BLaER1 treated with 17β-estradiol and CSF1 and Interleukin-3, amounts not matched to agents 10 nM and 100 nM (cell line): ENCODE measurements around the gene SPG7.
"Not testable (repeated sequence)": the region's sequence is repeated elsewhere in the genome, so short reads cannot be mapped to it uniquely, and the experiment has no call there.

Experiments used
- H3K27ac ChIP-seq, 11 experiments: shearing (Covaris generic); formaldehyde crosslinking; 2 replicates each; pipeline ENCODE4 v1.8.1; 2022
- H3K27me3 ChIP-seq, 11 experiments: shearing (Covaris generic); formaldehyde crosslinking; 2 replicates each; pipeline ENCODE4 v1.8.1; 2022
- H3K36me3 ChIP-seq, 11 experiments: shearing (Covaris generic); formaldehyde crosslinking; 2 replicates each; pipeline ENCODE4 v1.8.1; 2022
- H3K4me1 ChIP-seq, 10 experiments: shearing (Covaris generic); formaldehyde crosslinking; 2 replicates each; pipeline ENCODE4 v1.8.1; 2022
- H3K4me2 ChIP-seq, 11 experiments: shearing (Covaris generic); formaldehyde crosslinking; 2 replicates each; pipeline ENCODE4 v1.8.1; 2022
- H3K4me3 ChIP-seq, 10 experiments: shearing (Covaris generic); formaldehyde crosslinking; 2 replicates each; pipeline ENCODE4 v1.8.1; 2022
- H3K9ac ChIP-seq, 11 experiments: shearing (Covaris generic); formaldehyde crosslinking; 2 replicates each; pipeline ENCODE4 v1.8.1; 2022
- H3K9me3 ChIP-seq, 11 experiments: shearing (Covaris generic); formaldehyde crosslinking; replicated peaks in 1 of 11; 2 replicates each; pipeline ENCODE4 v1.8.1; 2022
- H4K20me1 ChIP-seq, 11 experiments: shearing (Covaris generic); formaldehyde crosslinking; 2 replicates each; pipeline ENCODE4 v1.8.1; 2022
- Cebpa-rat ChIP-seq, 11 experiments: shearing (Covaris generic); IDR thresholded peaks; 2 replicates each; pipeline ENCODE4 v1.8.1; 2022

Gene SPG7

DNA sequence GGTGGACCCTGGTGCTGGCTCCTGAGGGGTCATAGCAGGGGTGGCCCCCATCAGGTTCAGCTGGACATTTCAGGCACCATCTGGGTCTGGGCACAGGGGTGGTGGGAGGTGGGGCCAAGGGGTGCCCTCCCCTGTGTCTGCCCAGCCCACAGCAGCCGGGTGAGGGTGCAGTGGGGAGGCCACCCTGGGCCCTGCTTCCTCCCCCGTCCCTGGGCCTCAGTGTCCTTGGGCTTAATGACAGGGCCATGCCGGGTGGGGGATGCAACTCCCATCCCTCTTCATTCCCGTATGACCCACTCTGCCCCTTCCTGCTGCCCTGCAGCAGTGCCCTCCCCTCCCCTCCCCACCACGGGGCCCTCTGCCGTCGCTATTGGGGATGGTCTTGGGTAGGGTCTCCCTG, 78.0 kb downstream of the SPG7 start:
- Histone ChIP-seq H3K4me2 (no peak overlapping the region), H3K9ac (no peak overlapping the region), H4K20me1 (peaks cover 0 to 64% (median 37%) of the 10 kb centered on the region in 11 experiments; a peak in 18 of 22 replicates), H3K4me3 (no peak overlapping the region), H3K4me1 (peaks cover 13 to 33% (median 25%) of the 10 kb centered on the region in 10 experiments), H3K27ac (no peak overlapping the region), H3K36me3 (peaks cover 0 to 72% (median 63%) of the 10 kb centered on the region in 11 experiments; a peak in 18 of 22 replicates), H3K27me3 (peaks cover 0 to 6% (median 0%) of the 10 kb centered on the region in 11 experiments; a peak in 3 of 22 replicates), H3K9me3 (peaks cover 0 to 4% (median 3%) of the 10 kb centered on the region in 11 experiments; a peak in 6 of 22 replicates)
- no peak for TF ChIP-seq Cebpa-rat (IDR thresholded peaks at IDR 0.05)

DNA sequence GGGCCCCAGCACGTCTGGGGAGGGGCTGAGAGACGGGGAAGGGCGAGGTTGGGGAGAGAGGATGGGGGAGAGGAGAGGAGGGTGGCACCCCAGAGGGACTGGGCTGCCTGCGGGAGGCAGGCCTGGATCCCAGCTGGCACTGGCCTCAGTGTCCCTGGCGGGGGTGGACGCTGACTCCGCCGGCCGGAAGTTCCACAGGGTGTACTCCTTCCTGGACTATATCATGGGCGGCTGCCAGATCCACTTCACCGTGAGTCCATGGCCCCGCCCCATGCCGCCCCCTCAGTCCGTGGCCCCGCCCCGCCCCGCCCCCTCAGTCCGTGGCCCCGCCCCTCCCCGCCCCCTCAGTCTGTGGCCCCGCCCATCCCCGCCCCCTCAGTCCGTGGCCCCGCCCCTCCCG, 78.7 kb downstream of the SPG7 start:
- Histone ChIP-seq H3K27ac (no peak overlapping the region), H3K9ac (no peak overlapping the region), H3K4me2 (no peak overlapping the region), H3K9me3 (peaks cover 0 to 4% (median 3%) of the 10 kb centered on the region in 11 experiments; a peak in 6 of 22 replicates), H3K4me3 (no peak overlapping the region), H4K20me1 (peaks cover 0 to 57% (median 35%) of the 10 kb centered on the region in 11 experiments; a peak in 18 of 22 replicates), H3K36me3 (peaks cover 0 to 70% (median 64%) of the 10 kb centered on the region in 11 experiments; a peak in 18 of 22 replicates), H3K27me3 (peaks cover 0 to 6% (median 0%) of the 10 kb centered on the region in 11 experiments; a peak in 3 of 22 replicates), H3K4me1 (peaks cover 13 to 31% (median 24%) of the 10 kb centered on the region in 10 experiments)
- TF ChIP-seq Cebpa-rat (IDR thresholded peaks at IDR 0.05) = no peak

DNA sequence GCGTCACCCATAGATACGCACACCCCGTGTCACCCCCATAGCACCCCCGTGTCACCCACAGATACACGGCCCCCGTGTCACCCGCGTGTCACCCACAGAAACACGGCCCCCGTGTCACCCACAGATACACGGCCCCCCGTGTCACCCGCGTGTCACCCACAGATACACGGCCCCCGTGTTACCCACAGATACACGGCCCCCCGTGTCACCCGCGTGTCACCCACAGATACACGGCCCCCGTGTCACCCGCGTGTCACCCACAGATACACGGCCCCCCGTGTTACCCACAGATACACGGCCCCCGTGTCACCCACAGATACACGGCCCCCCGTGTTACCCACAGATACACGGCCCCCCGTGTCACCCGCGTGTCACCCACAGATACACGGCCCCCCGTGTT, 79.5 kb downstream of the SPG7 start:
- not testable (repeated sequence) for H3K9me3 ChIP-seq, H3K27ac ChIP-seq, H3K4me3 ChIP-seq, H3K9ac ChIP-seq, H3K27me3 ChIP-seq, H3K4me2 ChIP-seq
- peaks cover 0 to 49% (median 29%) of the 10 kb centered on the region in 11 experiments; a peak in 18 of 22 replicates for H4K20me1 ChIP-seq
- peaks cover 0 to 69% (median 57%) of the 10 kb centered on the region in 11 experiments; a peak in 18 of 22 replicates for H3K36me3 ChIP-seq
- peaks cover 6 to 23% (median 20%) of the 10 kb centered on the region in 10 experiments; a peak in 19 of 20 replicates for H3K4me1 ChIP-seq

DNA sequence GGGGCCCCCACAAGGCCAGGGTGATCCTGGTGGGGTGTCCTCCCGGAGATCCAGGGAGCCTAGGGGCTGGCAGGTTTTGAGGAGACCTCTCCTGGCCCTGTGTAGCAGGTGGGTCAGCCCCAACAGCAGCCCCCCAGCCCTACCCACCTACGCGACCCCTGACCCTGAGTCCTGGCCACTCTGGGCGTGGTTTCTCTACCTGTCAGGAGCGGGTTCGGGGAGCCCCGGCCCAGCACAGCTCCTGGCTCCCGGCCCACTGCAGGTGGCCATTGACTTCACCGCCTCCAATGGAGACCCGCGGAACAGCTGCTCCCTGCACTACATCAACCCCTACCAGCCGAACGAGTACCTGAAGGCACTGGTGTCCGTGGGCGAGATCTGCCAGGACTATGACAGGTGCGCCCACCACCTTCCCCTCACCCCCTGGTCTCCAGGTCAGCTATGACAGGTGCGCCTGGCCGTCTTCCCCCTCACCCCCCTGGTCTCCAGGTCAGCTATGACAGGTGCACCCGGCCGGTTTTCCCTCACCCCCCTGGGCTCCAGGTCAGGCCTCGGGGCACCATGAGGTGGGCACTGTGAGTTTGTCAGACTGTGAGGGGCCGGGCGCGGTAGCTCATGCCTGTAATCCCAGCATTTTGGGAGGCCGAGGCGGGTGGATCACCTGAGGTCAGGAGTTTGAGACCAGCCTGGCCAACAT, 80.4 kb downstream of the SPG7 start:
- Histone ChIP-seq H3K9ac (no peak overlapping the region), H3K27me3 (peaks cover 0 to 6% (median 0%) of the 10 kb centered on the region in 11 experiments; a peak in 3 of 22 replicates), H3K4me1 (peaks cover 6 to 23% (median 20%) of the 10 kb centered on the region in 10 experiments; a peak in 19 of 20 replicates), H3K9me3 (peaks cover 0 to 4% (median 3%) of the 10 kb centered on the region in 11 experiments; a peak in 6 of 22 replicates), H3K36me3 (peaks cover 0 to 65% (median 48%) of the 10 kb centered on the region in 11 experiments; a peak in 18 of 22 replicates), H3K27ac (no peak overlapping the region), H3K4me3 (no peak overlapping the region), H3K4me2 (no peak overlapping the region), H4K20me1 (peaks cover 0 to 40% (median 21%) of the 10 kb centered on the region in 11 experiments; a peak in 18 of 22 replicates)
- TF ChIP-seq Cebpa-rat (IDR thresholded peaks at IDR 0.05) = no peak

DNA sequence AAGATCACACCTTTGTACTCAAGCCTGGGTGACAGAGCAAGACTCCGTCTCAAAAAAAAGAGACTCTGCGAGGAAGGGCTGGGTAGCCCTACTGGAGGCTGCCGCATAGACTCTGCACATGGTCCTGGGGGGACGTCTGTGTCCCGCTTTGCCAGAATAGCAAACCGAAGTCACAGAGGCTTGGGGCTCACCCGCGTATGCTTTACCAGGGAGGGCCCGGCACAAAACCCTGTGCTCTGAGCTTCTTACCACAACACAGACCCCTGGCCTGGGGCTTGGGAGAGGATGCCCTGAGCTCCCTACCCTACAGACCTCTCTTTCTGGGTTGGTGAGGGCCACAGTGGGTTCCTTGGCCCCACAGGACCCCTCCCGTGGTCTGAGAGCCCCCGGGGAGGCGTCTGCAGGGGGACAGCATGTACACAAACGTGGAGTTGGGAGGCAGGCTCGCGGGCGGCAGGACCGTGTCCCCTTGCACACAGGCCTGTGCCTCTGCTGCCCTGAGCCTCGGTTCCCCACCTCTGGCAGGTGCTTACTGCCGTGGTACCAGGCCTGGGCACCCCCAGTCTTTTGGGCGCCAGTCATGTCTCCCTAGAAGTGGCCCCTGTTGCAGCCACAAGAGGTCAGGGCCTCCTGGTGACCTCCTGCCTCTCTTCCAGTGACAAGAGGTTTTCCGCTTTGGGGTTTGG, 81.2 kb downstream of the SPG7 start:
- Histone ChIP-seq H3K27ac (no peak overlapping the region), H3K36me3 (peaks cover 0 to 60% (median 42%) of the 10 kb centered on the region in 11 experiments; a peak in 16 of 22 replicates), H3K9ac (no peak overlapping the region), H3K27me3 (peaks cover 0 to 6% (median 0%) of the 10 kb centered on the region in 11 experiments; a peak in 3 of 22 replicates), H3K4me1 (peaks cover 6 to 23% (median 19%) of the 10 kb centered on the region in 10 experiments; a peak in 19 of 20 replicates), H3K4me2 (no peak overlapping the region), H4K20me1 (peaks cover 0 to 32% (median 13%) of the 10 kb centered on the region in 11 experiments; a peak in 17 of 22 replicates), H3K4me3 (no peak overlapping the region), H3K9me3 (peaks cover 0 to 4% (median 3%) of the 10 kb centered on the region in 11 experiments; a peak in 6 of 22 replicates)
- TF ChIP-seq Cebpa-rat (IDR thresholded peaks at IDR 0.05) = no peak

DNA sequence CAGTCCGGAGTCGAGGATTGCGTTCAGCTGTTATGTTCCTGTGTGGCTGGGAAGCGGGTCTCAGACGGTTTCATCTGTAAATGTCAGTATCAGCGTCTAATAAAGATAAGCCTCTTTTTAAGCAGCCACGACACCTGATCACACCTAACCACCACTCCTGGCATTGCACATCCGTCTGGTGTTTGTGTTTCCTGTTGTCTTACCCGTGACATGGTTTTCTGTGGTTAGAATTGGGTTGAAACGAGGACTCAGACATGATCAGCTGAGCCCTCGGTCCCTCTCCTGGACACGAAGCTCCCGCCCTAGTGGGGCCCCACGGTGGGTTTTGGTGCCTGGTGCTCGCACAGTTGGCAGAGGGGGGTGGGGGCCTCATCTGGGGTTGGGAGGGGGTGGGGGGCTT, 85.6 kb downstream of the SPG7 start:
- Histone ChIP-seq H3K4me3 (no peak overlapping the region), H4K20me1 (peaks cover 0 to 30% (median 0%) of the 10 kb centered on the region in 11 experiments; a peak in 4 of 22 replicates), H3K4me1 (peaks cover 0 to 24% (median 17%) of the 10 kb centered on the region in 10 experiments; a peak in 14 of 20 replicates), H3K36me3 (peaks cover 0 to 61% (median 45%) of the 10 kb centered on the region in 11 experiments; a peak in 19 of 22 replicates), H3K27ac (no peak overlapping the region), H3K27me3 (no peaks in the 10 kb centered on the region), H3K9ac (peak overlapping the region in 1 of 11 experiments; percentile 35; a peak in 1 of 22 replicates), H3K4me2 (peak overlapping the region in 8 of 11 experiments; percentile 2 to 73 (median 51); a peak in 13 of 22 replicates), H3K9me3 (no peaks in the 10 kb centered on the region)
- TF ChIP-seq Cebpa-rat (IDR thresholded peaks at IDR 0.05) = no peak

DNA sequence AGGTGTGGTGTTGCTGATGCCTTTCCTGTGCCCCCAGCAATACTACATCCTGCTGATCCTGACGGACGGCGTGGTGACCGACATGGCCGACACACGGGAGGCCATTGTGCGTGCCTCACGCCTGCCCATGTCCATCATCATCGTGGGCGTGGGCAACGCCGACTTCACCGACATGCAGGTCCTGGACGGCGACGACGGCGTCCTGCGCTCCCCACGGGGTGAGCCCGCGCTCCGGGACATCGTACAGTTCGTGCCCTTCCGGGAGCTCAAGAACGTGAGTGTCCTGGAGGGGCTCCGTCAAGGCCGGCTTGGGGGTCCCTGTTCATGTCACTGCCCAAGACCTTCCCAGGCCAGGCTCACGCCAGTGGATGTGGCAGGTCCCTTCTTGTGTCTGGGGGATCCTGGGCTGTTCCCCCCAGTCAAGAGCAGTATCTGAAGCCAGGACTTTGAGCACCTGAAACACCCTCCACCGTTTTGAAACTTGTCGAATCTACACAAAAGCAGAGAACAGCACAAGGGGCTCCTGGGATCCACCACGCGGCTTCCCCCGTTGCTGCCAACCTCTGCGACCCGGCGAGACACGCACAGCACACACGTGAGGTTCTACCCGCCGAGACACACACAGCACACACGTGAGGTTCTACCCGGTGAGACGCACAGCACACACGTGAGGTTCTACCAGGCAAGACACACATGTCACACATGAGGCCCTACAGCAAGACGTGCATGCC, 87.3 kb downstream of the SPG7 start:
- H3K4me1 ChIP-seq = peaks cover 0 to 41% (median 30%) of the 10 kb centered on the region in 10 experiments; a peak in 14 of 20 replicates
- H3K9ac ChIP-seq = no peak overlapping the region
- peak overlapping the region in 5 of 11 experiments; percentile 12 to 73 (median 61); a peak in 3 of 22 replicates for H3K4me2 ChIP-seq
- no peak overlapping the region for H3K4me3 ChIP-seq
- peaks cover 0 to 37% (median 0%) of the 10 kb centered on the region in 11 experiments; a peak in 3 of 22 replicates for H4K20me1 ChIP-seq
- TF ChIP-seq Cebpa-rat (IDR thresholded peaks at IDR 0.05) = no peak
- peaks cover 0 to 46% (median 31%) of the 10 kb centered on the region in 11 experiments; a peak in 19 of 22 replicates for H3K36me3 ChIP-seq
- no peaks in the 10 kb centered on the region for H3K27me3 ChIP-seq
- no peaks in the 10 kb centered on the region for H3K9me3 ChIP-seq
- H3K27ac ChIP-seq = no peak overlapping the region

DNA sequence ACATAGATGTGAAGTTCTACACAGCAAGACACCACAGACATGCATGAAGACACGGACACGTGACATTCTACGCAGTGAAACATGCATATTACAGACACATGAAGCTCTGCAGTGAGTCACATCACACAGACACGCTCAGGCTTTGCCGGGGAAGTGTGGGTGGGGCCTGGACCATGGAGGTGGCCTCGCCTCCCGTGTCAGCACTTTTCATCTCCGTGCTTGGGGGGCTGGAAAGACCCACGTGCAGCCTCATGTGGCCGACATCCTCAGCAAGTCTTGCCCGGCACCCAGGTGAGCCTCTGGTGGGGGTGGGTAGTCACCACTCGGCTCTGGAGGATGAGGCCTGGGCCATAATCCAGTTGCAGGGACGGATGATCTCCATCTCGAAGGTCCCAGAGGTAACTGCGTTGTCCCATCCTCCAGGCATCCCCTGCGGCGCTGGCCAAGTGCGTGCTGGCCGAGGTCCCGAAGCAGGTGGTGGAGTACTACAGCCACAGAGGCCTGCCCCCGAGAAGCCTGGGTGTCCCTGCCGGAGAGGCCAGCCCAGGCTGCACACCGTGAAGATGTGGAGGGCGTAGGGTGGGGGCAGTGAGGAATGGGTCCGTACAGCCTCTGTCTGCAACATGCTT, 88.0 kb downstream of the SPG7 start:
- H3K27ac ChIP-seq = no peak overlapping the region
- 0 out of 22 replicates have a peak overlapping the region, but pooled peaks of 2 of the 11 experiments have one; percentile 13 to 37 for H3K9ac ChIP-seq
- H3K4me3 ChIP-seq = no peak overlapping the region
- H3K36me3 ChIP-seq = peaks cover 0 to 43% (median 28%) of the 10 kb centered on the region in 11 experiments; a peak in 19 of 22 replicates
- peaks cover 0 to 41% (median 0%) of the 10 kb centered on the region in 11 experiments; a peak in 4 of 22 replicates for H4K20me1 ChIP-seq
- H3K4me1 ChIP-seq = peaks cover 0 to 48% (median 33%) of the 10 kb centered on the region in 10 experiments; a peak in 14 of 20 replicates
- H3K27me3 ChIP-seq = no peaks in the 10 kb centered on the region
- TF ChIP-seq Cebpa-rat (IDR thresholded peaks at IDR 0.05) = no peak
- no peaks in the 10 kb centered on the region for H3K9me3 ChIP-seq
- no peak overlapping the region for H3K4me2 ChIP-seq
